Smooth muscle cell (in vitro differentiated cells): ENCODE measurements around the gene MAP4K4. TPM values are rescaled to one million over a fixed set of nuclear protein-coding genes. Genes with fewer than 3 reads are reported as not detected.

Source experiments
- DNase-seq: peaks from one replicate; lab custom pipeline; 2025; ENCODE audit not compliant: unreplicated experiment; lab: John Stamatoyannopoulos, UW
- H2AFZ ChIP-seq: fragments of 200-600 bp; sonication (generic); 2 replicates; pipeline ENCODE4 v1.6.0; 2016; ENCODE audit warnings: antibody characterized with exemption, low read depth, mild to moderate bottlenecking
- H3F3A ChIP-seq: fragments of 200-600 bp; sonication (generic); 2 replicates; pipeline ENCODE4 v1.6.0; 2017; ENCODE audit warnings: antibody characterized with exemption, low read depth
- H3K27ac ChIP-seq: fragments of 200-600 bp; sonication (generic); 2 replicates; pipeline ENCODE4 v1.5.1; 2016; ENCODE audit warnings: low read depth, mild to moderate bottlenecking
- H3K27me3 ChIP-seq: fragments of 200-600 bp; sonication (generic); 2 replicates; pipeline ENCODE4 v1.6.1; 2016; ENCODE audit warnings: low read depth, mild to moderate bottlenecking
- H3K36me3 ChIP-seq: fragments of 200-600 bp; sonication (generic); 2 replicates; pipeline ENCODE4 v1.5.1; 2016; ENCODE audit warnings: low read depth
- H3K4me1 ChIP-seq: fragments of 200-600 bp; sonication (generic); 2 replicates; pipeline ENCODE4 v1.5.1; 2016; ENCODE audit warnings: low read depth
- H3K4me2 ChIP-seq: fragments of 200-600 bp; sonication (generic); 2 replicates; pipeline ENCODE4 v1.6.0; 2016; ENCODE audit warnings: mild to moderate bottlenecking
- H3K4me3 ChIP-seq: fragments of 200-600 bp; sonication (generic); 2 replicates; pipeline ENCODE4 v1.5.1; 2016; ENCODE audit warnings: mild to moderate bottlenecking
- H3K79me2 ChIP-seq: fragments of 200-600 bp; sonication (generic); 2 replicates; pipeline ENCODE4 v1.6.0; 2016; ENCODE audit warnings: low read depth, mild to moderate bottlenecking
- H3K9ac ChIP-seq: fragments of 200-600 bp; sonication (generic); 2 replicates; pipeline ENCODE4 v1.6.0; 2016; ENCODE audit warnings: low read depth
- H3K9me3 ChIP-seq: fragments of 200-600 bp; sonication (generic); replicated peaks from 2 replicates; pipeline ENCODE4 v1.5.1; 2016; ENCODE audit warnings: low read depth
- H4K20me1 ChIP-seq: fragments of 200-600 bp; sonication (generic); 2 replicates; pipeline ENCODE4 v1.6.0; 2016; ENCODE audit warnings: low read depth
- CTCF ChIP-seq: fragments of 200-600 bp; sonication (generic); IDR thresholded peaks from 2 replicates; pipeline ENCODE4 v1.5.1; 2017; ENCODE audit warnings: borderline replicate concordance, mild to moderate bottlenecking, antibody characterized with exemption; ENCODE audit not compliant: insufficient read depth, poor library complexity, severe bottlenecking
- WGBS: methylation state at CpG from one replicate; pipeline ENCODE4 v1.1.7; 2016; ENCODE audit warnings: low lambda C conversion rate; 5-methylcytosine and 5-hydroxymethylcytosine counted together
- polyA plus RNA-seq: library from polyadenylated mRNA; unstranded; fragments of >200 nt; fragmentation: Nextera tagmentation; extraction: Ambion mirVana; gene quantifications from 2 replicates; pipeline ENCODE4 v1.2.1, GENCODE V29; 2016
- total RNA-seq: library from RNA; depleted of rRNA; stranded (reverse); fragments of >200 nt; gene quantifications from 2 replicates; pipeline ENCODE4 v1.2.3, GENCODE V29; 2014

MAP4K4 gene
- total and polyA plus RNA-seq, 2 experiments from 2014 or later: 68.9 to 107 TPM

GRCh38 chr2:101868525-101868924, 171.0 kb downstream of the MAP4K4 start:
- H3K9me3 ChIP-seq: no peaks in the 10 kb centered on the region
- H4K20me1 ChIP-seq: peaks cover 11% of the 10 kb centered on the region
- no peak overlapping the region for H3K9ac ChIP-seq
- peaks cover 55% of the 10 kb centered on the region for H3K36me3 ChIP-seq
- H3K27ac ChIP-seq: no peak overlapping the region
- no peaks in the 10 kb centered on the region for H3F3A ChIP-seq
- 94% methylated on average over 5 of the region's 5 CpGs for WGBS
- no peak overlapping the region for H3K4me3 ChIP-seq
- no peak overlapping the region for H2AFZ ChIP-seq
- no peaks in the 10 kb centered on the region for H3K27me3 ChIP-seq
- no peak for TF ChIP-seq CTCF
- H3K4me1 ChIP-seq: no peaks in the 10 kb centered on the region
- no peak overlapping the region for H3K4me2 ChIP-seq
- no peak for DNase-seq
- no peaks in the 10 kb centered on the region for H3K79me2 ChIP-seq

- Histone ChIP-seq H3K4me2 (no peak overlapping the region), H3K27me3 (no peaks in the 10 kb centered on the region), H3K27ac (no peak overlapping the region), H3K36me3 (peaks cover 60% of the 10 kb centered on the region), H3K9ac (no peak overlapping the region), H2AFZ (no peak overlapping the region), H3K9me3 (no peaks in the 10 kb centered on the region), H3K4me1 (no peaks in the 10 kb centered on the region), H3F3A (peaks cover 3% of the 10 kb centered on the region), H4K20me1 (peaks cover 11% of the 10 kb centered on the region), H3K79me2 (no peaks in the 10 kb centered on the region), H3K4me3 (no peak overlapping the region)
- no peak for DNase-seq
- TF ChIP-seq CTCF: no peak
- 98% methylated on average over 15 of the region's 15 CpGs for WGBS
Measured at GRCh38 chr2:101869527-101869926, 172.0 kb downstream of the MAP4K4 start.

GRCh38 chr2:101870444-101870843, 172.9 kb downstream of the MAP4K4 start:
- H3F3A ChIP-seq: peaks cover 3% of the 10 kb centered on the region
- 98% methylated on average over 11 of the region's 11 CpGs for WGBS
- no peak for DNase-seq

More at GRCh38 chr2:101870444-101870843, 172.9 kb downstream of the MAP4K4 start:
- no peak overlapping the region for H3K4me2 ChIP-seq
- no peaks in the 10 kb centered on the region for H3K79me2 ChIP-seq
- no peak overlapping the region for H3K27ac ChIP-seq
- peaks cover 53% of the 10 kb centered on the region for H3K36me3 ChIP-seq
- no peaks in the 10 kb centered on the region for H3K4me1 ChIP-seq
- H3K27me3 ChIP-seq: no peaks in the 10 kb centered on the region
- H3K9me3 ChIP-seq: no peaks in the 10 kb centered on the region
- no peak overlapping the region for H3K4me3 ChIP-seq
- H4K20me1 ChIP-seq: peaks cover 11% of the 10 kb centered on the region
- H3K9ac ChIP-seq: no peak overlapping the region
- no peak for TF ChIP-seq CTCF
- H2AFZ ChIP-seq: no peak overlapping the region
